ENCODE results near the gene GLTPD2.
"Not testable (repeated sequence)": the region's sequence is repeated elsewhere in the genome, so short reads cannot be mapped to it uniquely, and the experiment has no call there.

GLTPD2 gene

DNA sequence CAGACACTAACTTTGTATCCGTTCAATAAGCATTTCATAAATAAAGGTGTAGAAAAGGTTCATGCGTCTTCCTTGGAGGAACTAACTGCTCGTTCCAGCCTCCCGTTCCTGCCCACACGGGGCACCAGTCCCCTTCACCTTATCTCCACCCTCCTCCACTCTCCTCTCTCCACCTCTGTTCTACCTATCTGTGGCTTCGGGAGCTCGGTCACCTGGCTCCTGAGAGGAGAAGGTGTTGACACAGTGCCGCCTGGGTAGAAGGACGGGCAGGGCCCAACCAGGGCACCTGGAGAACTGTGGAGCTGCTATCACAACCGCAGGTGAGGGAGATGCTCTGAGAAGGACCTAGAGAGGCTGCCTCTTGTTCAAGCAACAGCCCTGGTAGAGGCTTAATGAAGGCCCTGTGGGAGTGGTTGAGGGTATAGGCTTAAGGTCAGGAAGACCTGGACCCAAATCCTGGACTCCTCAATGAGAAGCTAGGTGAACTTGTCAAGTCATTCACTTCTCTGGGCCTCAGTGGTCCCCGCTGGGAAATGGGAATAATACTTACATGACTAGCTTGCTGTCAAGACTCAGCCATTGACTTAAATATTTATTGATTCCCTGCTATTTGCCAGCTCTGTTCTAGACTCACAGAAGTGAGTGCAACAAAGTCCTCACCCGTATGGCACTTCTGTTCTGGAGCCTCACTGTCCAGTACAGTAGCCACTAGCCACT, 34.8 kb downstream of the GLTPD2 start:
- no peak for TF ChIP-seq SPI1 (IDR thresholded peaks at IDR 0.05; ENCODE audit: borderline replicate concordance, low read depth)
- TF ChIP-seq, protein P1, sequence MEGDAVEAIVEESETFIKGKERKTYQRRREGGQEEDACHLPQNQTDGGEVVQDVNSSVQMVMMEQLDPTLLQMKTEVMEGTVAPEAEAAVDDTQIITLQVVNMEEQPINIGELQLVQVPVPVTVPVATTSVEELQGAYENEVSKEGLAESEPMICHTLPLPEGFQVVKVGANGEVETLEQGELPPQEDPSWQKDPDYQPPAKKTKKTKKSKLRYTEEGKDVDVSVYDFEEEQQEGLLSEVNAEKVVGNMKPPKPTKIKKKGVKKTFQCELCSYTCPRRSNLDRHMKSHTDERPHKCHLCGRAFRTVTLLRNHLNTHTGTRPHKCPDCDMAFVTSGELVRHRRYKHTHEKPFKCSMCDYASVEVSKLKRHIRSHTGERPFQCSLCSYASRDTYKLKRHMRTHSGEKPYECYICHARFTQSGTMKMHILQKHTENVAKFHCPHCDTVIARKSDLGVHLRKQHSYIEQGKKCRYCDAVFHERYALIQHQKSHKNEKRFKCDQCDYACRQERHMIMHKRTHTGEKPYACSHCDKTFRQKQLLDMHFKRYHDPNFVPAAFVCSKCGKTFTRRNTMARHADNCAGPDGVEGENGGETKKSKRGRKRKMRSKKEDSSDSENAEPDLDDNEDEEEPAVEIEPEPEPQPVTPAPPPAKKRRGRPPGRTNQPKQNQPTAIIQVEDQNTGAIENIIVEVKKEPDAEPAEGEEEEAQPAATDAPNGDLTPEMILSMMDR (IDR thresholded peaks at IDR 0.05; ENCODE audit: insufficient read depth, low read length), result no peak
- TF ChIP-seq, protein P2, sequence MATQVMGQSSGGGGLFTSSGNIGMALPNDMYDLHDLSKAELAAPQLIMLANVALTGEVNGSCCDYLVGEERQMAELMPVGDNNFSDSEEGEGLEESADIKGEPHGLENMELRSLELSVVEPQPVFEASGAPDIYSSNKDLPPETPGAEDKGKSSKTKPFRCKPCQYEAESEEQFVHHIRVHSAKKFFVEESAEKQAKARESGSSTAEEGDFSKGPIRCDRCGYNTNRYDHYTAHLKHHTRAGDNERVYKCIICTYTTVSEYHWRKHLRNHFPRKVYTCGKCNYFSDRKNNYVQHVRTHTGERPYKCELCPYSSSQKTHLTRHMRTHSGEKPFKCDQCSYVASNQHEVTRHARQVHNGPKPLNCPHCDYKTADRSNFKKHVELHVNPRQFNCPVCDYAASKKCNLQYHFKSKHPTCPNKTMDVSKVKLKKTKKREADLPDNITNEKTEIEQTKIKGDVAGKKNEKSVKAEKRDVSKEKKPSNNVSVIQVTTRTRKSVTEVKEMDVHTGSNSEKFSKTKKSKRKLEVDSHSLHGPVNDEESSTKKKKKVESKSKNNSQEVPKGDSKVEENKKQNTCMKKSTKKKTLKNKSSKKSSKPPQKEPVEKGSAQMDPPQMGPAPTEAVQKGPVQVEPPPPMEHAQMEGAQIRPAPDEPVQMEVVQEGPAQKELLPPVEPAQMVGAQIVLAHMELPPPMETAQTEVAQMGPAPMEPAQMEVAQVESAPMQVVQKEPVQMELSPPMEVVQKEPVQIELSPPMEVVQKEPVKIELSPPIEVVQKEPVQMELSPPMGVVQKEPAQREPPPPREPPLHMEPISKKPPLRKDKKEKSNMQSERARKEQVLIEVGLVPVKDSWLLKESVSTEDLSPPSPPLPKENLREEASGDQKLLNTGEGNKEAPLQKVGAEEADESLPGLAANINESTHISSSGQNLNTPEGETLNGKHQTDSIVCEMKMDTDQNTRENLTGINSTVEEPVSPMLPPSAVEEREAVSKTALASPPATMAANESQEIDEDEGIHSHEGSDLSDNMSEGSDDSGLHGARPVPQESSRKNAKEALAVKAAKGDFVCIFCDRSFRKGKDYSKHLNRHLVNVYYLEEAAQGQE (IDR thresholded peaks at IDR 0.05; ENCODE audit: insufficient replicate concordance, low read depth), result no peak
- TF ChIP-seq GABPA (IDR thresholded peaks at IDR 0.05; ENCODE audit: low read depth), result no peak
- TF ChIP-seq POLR2AphosphoS5 (IDR thresholded peaks at IDR 0.05; ENCODE audit: low read depth), result no peak
- Histone ChIP-seq H3K27ac (replicated peaks) (no peak overlapping the region), H3K4me3 (replicated peaks; ENCODE audit: insufficient read depth, low read length) (no peak overlapping the region), H3K27me3 (ENCODE audit: insufficient read depth, poor library complexity, severe bottlenecking) (no peaks in the 10 kb centered on the region)
- DNase-seq (ENCODE audit: low read depth in 1 of 2, low spot score in 1 of 2), result no peak

DNA sequence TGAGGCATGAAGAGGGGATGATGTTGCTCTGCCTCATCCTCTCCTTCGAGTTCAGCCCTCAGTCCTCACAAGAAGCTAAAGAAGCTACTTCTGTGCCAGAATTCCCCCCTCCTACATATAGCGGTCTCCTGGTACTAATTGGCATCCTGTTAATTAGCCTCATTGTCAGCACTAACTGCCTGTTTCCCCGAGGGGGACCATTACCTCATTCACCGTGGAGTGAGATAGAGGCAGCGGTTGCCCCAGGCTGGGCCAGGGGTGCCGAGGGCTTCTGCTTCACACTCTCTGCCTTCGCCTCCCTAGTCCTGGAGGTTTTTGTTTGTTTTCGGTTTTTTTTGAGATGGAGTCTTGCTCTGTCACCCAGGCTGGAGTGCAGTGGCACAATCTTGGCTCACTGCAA, 38.6 kb downstream of the GLTPD2 start:
- no peak for TF ChIP-seq SPI1 (IDR thresholded peaks at IDR 0.05; ENCODE audit: borderline replicate concordance, low read depth)
- TF ChIP-seq POLR2AphosphoS5 (IDR thresholded peaks at IDR 0.05; ENCODE audit: low read depth), result no peak
- no peak for TF ChIP-seq GABPA (IDR thresholded peaks at IDR 0.05; ENCODE audit: low read depth)
- TF ChIP-seq, protein P1 (IDR thresholded peaks at IDR 0.05; ENCODE audit: insufficient read depth, low read length), result no peak
- TF ChIP-seq, protein P2 (IDR thresholded peaks at IDR 0.05; ENCODE audit: insufficient replicate concordance, low read depth), result no peak

DNA sequence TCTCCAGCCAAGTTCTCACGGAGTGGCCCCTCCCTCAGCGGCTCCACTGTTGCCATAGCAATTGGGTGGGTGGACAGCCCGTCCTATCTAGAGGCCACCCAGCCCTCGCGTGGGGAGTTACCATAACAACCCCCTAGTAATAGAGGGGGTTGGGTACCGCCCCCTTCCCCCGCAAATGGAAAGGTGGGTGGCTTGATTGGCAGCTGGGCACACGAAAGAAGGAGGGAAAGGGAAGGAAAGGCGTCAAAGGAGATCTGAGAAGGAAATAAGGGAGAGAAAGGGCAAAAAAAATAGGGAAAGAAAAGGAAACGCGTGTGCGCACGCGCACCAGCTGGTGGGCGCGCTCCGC, 44.0 kb downstream of the GLTPD2 start:
- not testable (repeated sequence) for DNase-seq (ENCODE audit: low read depth in 1 of 2, low spot score in 1 of 2); H3K27me3 ChIP-seq (ENCODE audit: insufficient read depth, poor library complexity, severe bottlenecking)
- H3K27ac ChIP-seq (replicated peaks), result peak overlapping the region; percentile 66
- peak overlapping the region; percentile 77 for H3K4me3 ChIP-seq (replicated peaks; ENCODE audit: insufficient read depth, low read length)

More for the DNA sequence above, 38.6 kb downstream of the GLTPD2 start:
- Histone ChIP-seq H3K4me3 (replicated peaks; ENCODE audit: insufficient read depth, low read length) (no peak overlapping the region), H3K27me3 (ENCODE audit: insufficient read depth, poor library complexity, severe bottlenecking) (no peaks in the 10 kb centered on the region), H3K27ac (replicated peaks) (no peak overlapping the region)
- DNase-seq (ENCODE audit: low read depth in 1 of 2, low spot score in 1 of 2), result no peak

DNA sequence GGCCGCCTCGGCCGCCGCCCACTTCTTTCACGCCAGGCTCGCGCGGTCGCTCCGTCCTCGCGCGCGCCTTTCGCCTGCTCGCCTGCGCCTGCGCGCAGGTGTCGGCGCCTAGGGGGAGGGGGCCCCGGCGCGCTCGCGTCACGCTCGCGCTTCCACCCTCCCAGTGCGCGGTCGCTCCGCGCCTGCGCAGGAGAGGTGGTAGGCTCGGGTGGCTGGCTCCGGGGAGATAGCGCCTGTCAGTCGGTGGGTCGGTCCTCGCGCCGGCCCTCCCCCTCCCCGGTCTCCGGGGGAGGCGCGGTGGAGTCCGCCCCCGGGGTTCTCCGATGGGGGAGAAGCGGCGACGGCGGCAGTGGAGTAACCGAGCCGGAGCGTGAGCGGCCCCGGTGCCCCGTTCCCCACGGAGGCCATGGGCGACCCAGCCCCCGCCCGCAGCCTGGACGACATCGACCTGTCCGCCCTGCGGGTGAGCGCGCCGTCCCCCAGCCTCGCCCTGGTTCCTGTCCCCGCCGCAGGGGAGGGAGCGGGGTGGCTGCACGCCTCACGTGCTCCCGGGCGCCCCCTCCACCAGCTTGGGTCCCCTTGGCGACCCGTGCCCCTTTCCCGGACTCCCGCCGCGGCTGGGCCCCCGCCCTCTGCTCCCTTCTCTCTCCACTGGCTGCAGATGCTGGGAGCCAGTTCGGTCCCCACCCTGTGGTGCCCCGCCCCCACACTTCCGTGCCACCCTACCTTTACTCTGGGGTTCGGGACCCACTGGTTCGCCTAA, 44.6 kb downstream of the GLTPD2 start, which contains the start of gene MINK1:
Gene MINK1, plus strand, starts transcription at position 163 of the 763 bp plus-strand sequence. Its CDS starts 244 bp downstream, at position 407.
- TF ChIP-seq, protein P2 (IDR thresholded peaks at IDR 0.05; ENCODE audit: insufficient replicate concordance, low read depth), result no peak
- TF ChIP-seq SPI1 (IDR thresholded peaks at IDR 0.05; ENCODE audit: borderline replicate concordance, low read depth), result no peak
- TF ChIP-seq, protein P1 (IDR thresholded peaks at IDR 0.05; ENCODE audit: insufficient read depth, low read length), result no peak
- no peak for TF ChIP-seq POLR2AphosphoS5 (IDR thresholded peaks at IDR 0.05; ENCODE audit: low read depth)
- TF ChIP-seq GABPA (IDR thresholded peaks at IDR 0.05; ENCODE audit: low read depth), result no peak
- H3K27me3 ChIP-seq (ENCODE audit: insufficient read depth, poor library complexity, severe bottlenecking), result no peaks in the 10 kb centered on the region
- peak; percentile 62 to 68 for DNase-seq (ENCODE audit: low read depth in 1 of 2, low spot score in 1 of 2)
- peak within 1 kb of the TSS; percentile 77 for H3K4me3 ChIP-seq (replicated peaks; ENCODE audit: insufficient read depth, low read length)
- peak within 1 kb of the TSS; percentile 71 for H3K27ac ChIP-seq (replicated peaks)
